GM21447 (cell line): ENCODE results near the gene SLC24A5.

Source experiments
- ATAC-seq: cut with Tn5 transposase; IDR thresholded peaks from one replicate; pipeline ENCODE4 v1.9.1; 2021; ENCODE audit not compliant: unreplicated experiment

The SLC24A5 gene

GRCh38 chr15:48185529-48185928, 64.7 kb downstream of the SLC24A5 start:
- no peak for ATAC-seq

- no peak for ATAC-seq
Measured at GRCh38 chr15:48186271-48186670, 65.5 kb downstream of the SLC24A5 start.

GRCh38 chr15:48190932-48191573, 70.3 kb downstream of the SLC24A5 start:
- ATAC-seq = no peak

GRCh38 chr15:48191574-48192225, 70.9 kb downstream of the SLC24A5 start, which contains the start of gene CTXN2:
TSS of gene CTXN2 (plus strand) at chr15:48191665. CDS start at chr15:48201301, 9,636 bp downstream.
- ATAC-seq = no peak
